ENCODE data around the gene BUB3.
A peak's percentile ranks its signal among the peaks of the same experiment; 100 is the strongest.

BUB3 gene

DNA sequence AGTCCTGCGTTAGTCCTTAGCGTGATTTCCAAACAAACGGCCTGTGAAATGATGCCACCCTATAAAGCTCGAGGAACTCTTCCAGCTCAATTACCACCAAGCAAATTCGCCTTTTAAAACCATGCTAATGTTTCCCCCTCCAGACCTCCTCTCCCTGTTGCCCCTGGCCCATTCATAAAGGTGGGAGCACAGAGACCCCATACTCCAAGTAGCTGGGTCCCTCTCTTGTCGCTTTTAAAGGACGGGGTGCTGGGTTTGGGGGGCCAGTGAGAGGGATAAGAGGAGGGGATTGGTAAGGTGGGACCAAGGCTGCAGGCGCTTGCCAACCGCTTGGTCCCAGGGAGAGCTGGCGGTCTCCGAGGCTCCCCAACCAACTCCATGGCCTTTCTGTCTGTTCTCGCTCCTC, 5.0 kb upstream of the BUB3 start:
- no peak overlapping the region for H3K27ac ChIP-seq (ENCODE audit: low read depth, low read length)
- peaks cover 48% of the 10 kb centered on the region for H3K4me1 ChIP-seq (ENCODE audit: control insufficient read depth, insufficient read depth, low read length)
- peaks cover 94% of the 10 kb centered on the region for H3K27me3 ChIP-seq (ENCODE audit: control insufficient read depth, insufficient read depth, low read length)
- H3K9ac ChIP-seq (ENCODE audit: low read depth, low read length) = no peak overlapping the region
- H3K36me3 ChIP-seq (ENCODE audit: control insufficient read depth, insufficient read depth, low read length) = no peaks in the 10 kb centered on the region
- no peaks in the 10 kb centered on the region for H3K9me3 ChIP-seq (ENCODE audit: control insufficient read depth, insufficient read depth, low read length)
- peak overlapping the region; percentile 63; the same call in 1 of the 2 replicates for H3K4me3 ChIP-seq (ENCODE audit: low read depth, low read length)

DNA sequence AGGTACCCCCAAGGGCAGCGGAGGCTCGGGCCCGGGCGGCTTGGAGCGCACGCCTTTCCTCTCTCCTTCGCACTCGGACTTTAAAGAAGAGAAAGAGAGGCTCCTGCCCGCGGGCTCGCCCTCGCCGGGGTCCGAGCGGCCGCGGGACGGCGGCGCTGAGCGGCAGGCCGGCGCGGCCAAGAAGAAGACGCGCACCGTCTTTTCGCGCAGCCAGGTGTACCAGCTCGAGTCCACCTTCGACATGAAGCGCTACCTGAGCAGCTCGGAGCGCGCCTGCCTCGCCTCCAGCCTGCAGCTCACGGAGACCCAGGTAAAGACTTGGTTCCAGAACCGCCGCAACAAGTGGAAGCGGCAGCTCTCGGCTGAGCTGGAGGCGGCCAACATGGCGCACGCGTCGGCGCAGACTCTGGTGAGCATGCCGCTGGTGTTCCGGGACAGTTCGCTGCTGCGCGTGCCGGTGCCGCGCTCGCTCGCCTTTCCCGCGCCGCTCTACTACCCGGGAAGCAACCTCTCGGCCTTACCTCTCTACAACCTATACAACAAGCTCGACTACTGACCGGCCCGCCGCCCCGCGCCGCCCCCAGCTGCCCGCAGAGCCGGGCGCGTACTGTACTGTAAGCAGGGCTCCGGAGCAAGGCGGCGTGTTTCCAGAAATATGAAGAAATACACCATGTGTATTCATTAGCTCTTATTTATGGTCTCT, 4.5 kb upstream of the BUB3 start:
- H3K4me3 ChIP-seq (ENCODE audit: low read depth, low read length) = peak overlapping the region; percentile 63
- peaks cover 46% of the 10 kb centered on the region for H3K4me1 ChIP-seq (ENCODE audit: control insufficient read depth, insufficient read depth, low read length)
- H3K27me3 ChIP-seq (ENCODE audit: control insufficient read depth, insufficient read depth, low read length) = peaks cover 89% of the 10 kb centered on the region
- no peaks in the 10 kb centered on the region for H3K36me3 ChIP-seq (ENCODE audit: control insufficient read depth, insufficient read depth, low read length)
- no peak overlapping the region for H3K9ac ChIP-seq (ENCODE audit: low read depth, low read length)
- no peaks in the 10 kb centered on the region for H3K9me3 ChIP-seq (ENCODE audit: control insufficient read depth, insufficient read depth, low read length)
- no peak overlapping the region for H3K27ac ChIP-seq (ENCODE audit: low read depth, low read length)

GRCh38 chr10:123150271-123150985, 3.8 kb upstream of the BUB3 start:
- H3K9ac ChIP-seq (ENCODE audit: low read depth, low read length) = 0 out of 2 replicates have a peak overlapping the region, but pooled peaks have one; percentile 43
- H3K4me1 ChIP-seq (ENCODE audit: control insufficient read depth, insufficient read depth, low read length) = peaks cover 44% of the 10 kb centered on the region
- H3K4me3 ChIP-seq (ENCODE audit: low read depth, low read length) = peak overlapping the region; percentile 63
- H3K36me3 ChIP-seq (ENCODE audit: control insufficient read depth, insufficient read depth, low read length) = peaks cover 5% of the 10 kb centered on the region
- no peaks in the 10 kb centered on the region for H3K9me3 ChIP-seq (ENCODE audit: control insufficient read depth, insufficient read depth, low read length)
- peaks cover 82% of the 10 kb centered on the region for H3K27me3 ChIP-seq (ENCODE audit: control insufficient read depth, insufficient read depth, low read length)
- peak overlapping the region; percentile 48 for H3K27ac ChIP-seq (ENCODE audit: low read depth, low read length)

- H3K27me3 ChIP-seq (ENCODE audit: control insufficient read depth, insufficient read depth, low read length) = peaks cover 74% of the 10 kb centered on the region
- H3K4me1 ChIP-seq (ENCODE audit: control insufficient read depth, insufficient read depth, low read length) = peaks cover 49% of the 10 kb centered on the region
- peak overlapping the region; percentile 43; the same call in 1 of the 2 replicates for H3K9ac ChIP-seq (ENCODE audit: low read depth, low read length)
- peaks cover 12% of the 10 kb centered on the region for H3K36me3 ChIP-seq (ENCODE audit: control insufficient read depth, insufficient read depth, low read length)
- peak overlapping the region; percentile 63 for H3K4me3 ChIP-seq (ENCODE audit: low read depth, low read length)
- H3K9me3 ChIP-seq (ENCODE audit: control insufficient read depth, insufficient read depth, low read length) = no peaks in the 10 kb centered on the region
- peak overlapping the region; percentile 48 for H3K27ac ChIP-seq (ENCODE audit: low read depth, low read length)
Observed at GRCh38 chr10:123150986-123151736, 3.0 kb upstream of the BUB3 start.

DNA sequence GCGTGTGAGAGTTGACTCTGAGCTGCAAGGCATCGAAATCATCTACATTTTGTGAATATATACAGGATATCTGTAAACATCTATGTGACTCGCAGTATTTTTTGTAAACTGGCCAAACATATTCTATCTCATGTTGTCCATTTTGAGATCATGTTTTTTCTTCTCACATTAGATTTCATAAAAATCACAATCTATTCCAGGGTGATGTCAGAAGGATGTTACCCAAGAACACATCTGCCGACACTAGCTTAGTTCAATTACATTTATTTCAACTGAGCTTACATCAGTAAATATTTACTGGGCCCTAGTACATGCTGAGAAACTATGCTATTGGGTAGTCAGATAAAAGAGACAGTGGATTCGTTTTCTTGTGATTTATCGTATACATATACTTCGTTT, 2.5 kb upstream of the BUB3 start:
- Histone ChIP-seq H3K9me3 (ENCODE audit: control insufficient read depth, insufficient read depth, low read length) (no peaks in the 10 kb centered on the region), H3K36me3 (ENCODE audit: control insufficient read depth, insufficient read depth, low read length) (peaks cover 18% of the 10 kb centered on the region), H3K4me3 (ENCODE audit: low read depth, low read length) (peak overlapping the region; percentile 63), H3K9ac (ENCODE audit: low read depth, low read length) (no peak overlapping the region), H3K27me3 (ENCODE audit: control insufficient read depth, insufficient read depth, low read length) (peaks cover 68% of the 10 kb centered on the region), H3K4me1 (ENCODE audit: control insufficient read depth, insufficient read depth, low read length) (peaks cover 47% of the 10 kb centered on the region), H3K27ac (ENCODE audit: low read depth, low read length) (no peak overlapping the region)

- Histone ChIP-seq H3K4me3 (ENCODE audit: low read depth, low read length) (no peak overlapping the region), H3K36me3 (ENCODE audit: control insufficient read depth, insufficient read depth, low read length) (peaks cover 36% of the 10 kb centered on the region), H3K9ac (ENCODE audit: low read depth, low read length) (no peak overlapping the region), H3K27ac (ENCODE audit: low read depth, low read length) (no peak overlapping the region), H3K9me3 (ENCODE audit: control insufficient read depth, insufficient read depth, low read length) (no peaks in the 10 kb centered on the region), H3K4me1 (ENCODE audit: control insufficient read depth, insufficient read depth, low read length) (peaks cover 46% of the 10 kb centered on the region), H3K27me3 (ENCODE audit: control insufficient read depth, insufficient read depth, low read length) (peaks cover 50% of the 10 kb centered on the region)
Observed at GRCh38 chr10:123153486-123154091, 613 bp upstream of the BUB3 start.

GRCh38 chr10:123154711-123155505, 706 bp downstream of the BUB3 start:
- H3K27ac ChIP-seq (ENCODE audit: low read depth, low read length) = peak overlapping the region; percentile 91

GRCh38 chr10:123156078-123156477, 1.9 kb downstream of the BUB3 start:
- Histone ChIP-seq H3K9ac (ENCODE audit: low read depth, low read length) (no peak overlapping the region), H3K9me3 (ENCODE audit: control insufficient read depth, insufficient read depth, low read length) (no peaks in the 10 kb centered on the region), H3K36me3 (ENCODE audit: control insufficient read depth, insufficient read depth, low read length) (peaks cover 61% of the 10 kb centered on the region), H3K27ac (ENCODE audit: low read depth, low read length) (no peak overlapping the region), H3K4me1 (ENCODE audit: control insufficient read depth, insufficient read depth, low read length) (peaks cover 37% of the 10 kb centered on the region), H3K4me3 (ENCODE audit: low read depth, low read length) (no peak overlapping the region), H3K27me3 (ENCODE audit: control insufficient read depth, insufficient read depth, low read length) (peaks cover 25% of the 10 kb centered on the region)

More at GRCh38 chr10:123154711-123155505, 706 bp downstream of the BUB3 start:
- peaks cover 37% of the 10 kb centered on the region for H3K27me3 ChIP-seq (ENCODE audit: control insufficient read depth, insufficient read depth, low read length)
- no peaks in the 10 kb centered on the region for H3K9me3 ChIP-seq (ENCODE audit: control insufficient read depth, insufficient read depth, low read length)
- H3K9ac ChIP-seq (ENCODE audit: low read depth, low read length) = peak overlapping the region; percentile 90
- peaks cover 49% of the 10 kb centered on the region for H3K36me3 ChIP-seq (ENCODE audit: control insufficient read depth, insufficient read depth, low read length)
- H3K4me3 ChIP-seq (ENCODE audit: low read depth, low read length) = peak overlapping the region; percentile 84
- H3K4me1 ChIP-seq (ENCODE audit: control insufficient read depth, insufficient read depth, low read length) = peaks cover 44% of the 10 kb centered on the region

- no peak overlapping the region for H3K9ac ChIP-seq (ENCODE audit: low read depth, low read length)
- H3K9me3 ChIP-seq (ENCODE audit: control insufficient read depth, insufficient read depth, low read length) = no peaks in the 10 kb centered on the region
- no peak overlapping the region for H3K27ac ChIP-seq (ENCODE audit: low read depth, low read length)
- peaks cover 28% of the 10 kb centered on the region for H3K4me1 ChIP-seq (ENCODE audit: control insufficient read depth, insufficient read depth, low read length)
- H3K27me3 ChIP-seq (ENCODE audit: control insufficient read depth, insufficient read depth, low read length) = peaks cover 14% of the 10 kb centered on the region
- no peak overlapping the region for H3K4me3 ChIP-seq (ENCODE audit: low read depth, low read length)
- H3K36me3 ChIP-seq (ENCODE audit: control insufficient read depth, insufficient read depth, low read length) = peaks cover 72% of the 10 kb centered on the region
Observed at GRCh38 chr10:123157210-123157609, 3.0 kb downstream of the BUB3 start.

- Histone ChIP-seq H3K4me3 (ENCODE audit: low read depth, low read length) (no peak overlapping the region), H3K27me3 (ENCODE audit: control insufficient read depth, insufficient read depth, low read length) (no peaks in the 10 kb centered on the region), H3K27ac (ENCODE audit: low read depth, low read length) (no peak overlapping the region), H3K9me3 (ENCODE audit: control insufficient read depth, insufficient read depth, low read length) (no peaks in the 10 kb centered on the region), H3K36me3 (ENCODE audit: control insufficient read depth, insufficient read depth, low read length) (peaks cover 87% of the 10 kb centered on the region), H3K4me1 (ENCODE audit: control insufficient read depth, insufficient read depth, low read length) (peaks cover 14% of the 10 kb centered on the region), H3K9ac (ENCODE audit: low read depth, low read length) (no peak overlapping the region)
Observed at GRCh38 chr10:123158682-123159081, 4.5 kb downstream of the BUB3 start.
